ENCODE measurements around the gene EPHB2. TPM values are rescaled to one million over a fixed set of nuclear protein-coding genes. Genes with fewer than 3 reads are reported as not detected.

The EPHB2 gene
- total and polyA plus RNA-seq, 2 of the 8 experiments (the other 6 are each of a cell fraction or from before 2014, with no cell fraction given): 15.8 to 17.2 TPM

GRCh38 chr1:22866868-22867267 lies 156.2 kb downstream of the EPHB2 start:
- Histone ChIP-seq H3K9me3 (ENCODE audit: insufficient read depth in 2 of 2, low read depth in 1 of 2, low read length in 1 of 2) (peaks cover 0 to 3% of the 10 kb centered on the region in 2 experiments; a peak in 1 of 4 replicates), H4K8ac (ENCODE audit: extremely low read depth, insufficient read depth, low read length) (no peak overlapping the region), H3K4me2 (ENCODE audit: insufficient read depth in 1 of 2, low read depth in 2 of 2, low read length in 2 of 2) (no peak overlapping the region), H3K79me2 (ENCODE audit: control insufficient read depth in 1 of 2, insufficient read depth in 2 of 2, low read length in 2 of 2) (no peaks in the 10 kb centered on the region), H3K27ac (ENCODE audit: low read depth, low read length) (no peak overlapping the region), H3K18ac (ENCODE audit: extremely low read depth, low read length) (no peak overlapping the region), H2AFZ (ENCODE audit: low read length) (no peak overlapping the region), H2BK12ac (ENCODE audit: low read depth, low read length) (no peak overlapping the region), H2BK15ac (ENCODE audit: low read length) (no peak overlapping the region), H4K20me1 (replicated peaks in 1 of 2; ENCODE audit: control insufficient read depth in 1 of 2, insufficient read depth in 2 of 2, low read length in 2 of 2) (no peaks in the 10 kb centered on the region), H3K14ac (ENCODE audit: insufficient read length) (no peak overlapping the region), H3K4ac (replicated peaks; ENCODE audit: insufficient read length, low read depth, low read length) (no peak overlapping the region), H3K56ac (replicated peaks; ENCODE audit: insufficient read length, low read depth, low read length) (no peak overlapping the region), H3K4me3 (ENCODE audit: extremely low read depth in 1 of 4, insufficient read depth in 2 of 4, low read depth in 3 of 4, low read length in 4 of 4) (no peak overlapping the region), H3K23ac (ENCODE audit: insufficient read length) (no peak overlapping the region), H2AK5ac (ENCODE audit: low read depth, low read length) (no peak overlapping the region), H3K79me1 (ENCODE audit: low read depth, low read length) (no peaks in the 10 kb centered on the region), H3K9ac (replicated peaks in 1 of 4; ENCODE audit: extremely low read depth in 1 of 4, low read depth in 3 of 4, low read length in 3 of 4) (no peak overlapping the region), H4K5ac (ENCODE audit: insufficient read length, low read depth, low read length) (no peak overlapping the region), H3K23me2 (ENCODE audit: low read depth, low read length) (no peaks in the 10 kb centered on the region), H3K4me1 (replicated peaks in 1 of 4; ENCODE audit: control insufficient read depth in 3 of 4, insufficient read depth in 4 of 4, low read length in 3 of 4) (peaks cover 0 to 6% (median 2%) of the 10 kb centered on the region in 4 experiments; a peak in 5 of 7 replicates), H3K36me3 (ENCODE audit: control insufficient read depth in 2 of 4, insufficient read depth in 4 of 4, low read length in 3 of 4) (no peaks in the 10 kb centered on the region), H2BK20ac (ENCODE audit: low read length) (no peak overlapping the region), H2BK120ac (replicated peaks; ENCODE audit: low read depth, low read length) (no peak overlapping the region), H4K91ac (replicated peaks; ENCODE audit: insufficient read length, low read length) (no peak overlapping the region), H2BK5ac (ENCODE audit: low read depth, low read length) (no peak overlapping the region), H3K27me3 (replicated peaks in 1 of 4; ENCODE audit: control insufficient read depth in 3 of 4, extremely low read depth in 1 of 4, insufficient read depth in 3 of 4, low read length in 3 of 4) (no peaks in the 10 kb centered on the region)
- ChIA-PET POLR2A (ENCODE audit: partially characterized antibody) (no interaction called here), CTCF (ENCODE audit: partially characterized antibody) (interaction anchor here (0.6 to 8.5 kb wide), 4 partner anchors 12 to 61 kb away, joined by 3 to 132 read pairs (median 14); no protein-coding TSS in a partner anchor)
- DNase-seq (ENCODE audit: low read depth in 1 of 2, low spot score in 2 of 2): no peak
- FAIRE-seq: no peak
- 95% methylated on average over 5 of the region's 5 CpGs; no CpG with 5 or more reads in 1 of the 2 experiments for WGBS, 2 experiments (ENCODE audit: extremely low coverage in 1 of 2, insufficient coverage in 1 of 2, insufficient read length in 1 of 2, insufficient replicate concordance in 2 of 2, low coverage in 1 of 2, low lambda C conversion rate in 2 of 2, missing lambda C conversion rate in 1 of 2)
- TF ChIP-seq RAD21 (IDR thresholded peaks at IDR 0.05 in 1 of 2, conservative IDR thresholded peaks at IDR 0.05 in 1 of 2; ENCODE audit: low read depth in 2 of 2, low read length in 2 of 2): no peak
- TF ChIP-seq JUN (IDR thresholded peaks at IDR 0.05; ENCODE audit: low read depth, low read length): no peak
- no peak for TF ChIP-seq CTBP2 (IDR thresholded peaks at IDR 0.05; ENCODE audit: borderline replicate concordance, insufficient read depth, insufficient read length, low read length)
- TF ChIP-seq RXRA (IDR thresholded peaks at IDR 0.05; ENCODE audit: insufficient read depth, low read depth, low read length): no peak
- TF ChIP-seq NANOG (IDR thresholded peaks at IDR 0.05; ENCODE audit: insufficient read depth, low read depth, low read length, poor library complexity, severe bottlenecking): no peak
- TF ChIP-seq KDM4A (IDR thresholded peaks at IDR 0.05; ENCODE audit: low read depth, low read length, severe bottlenecking): no peak
- TF ChIP-seq ASH2L (IDR thresholded peaks at IDR 0.05; ENCODE audit: low read length): no peak
- no peak for TF ChIP-seq RFX5 (IDR thresholded peaks at IDR 0.05; ENCODE audit: borderline replicate concordance, low read depth, low read length)
- TF ChIP-seq CHD2 (IDR thresholded peaks at IDR 0.05; ENCODE audit: low read length): no peak
- TF ChIP-seq RNF2 (IDR thresholded peaks at IDR 0.05; ENCODE audit: borderline replicate concordance, low read depth, low read length, missing control alignments, poor library complexity, severe bottlenecking): no peak
- TF ChIP-seq, protein P1, sequence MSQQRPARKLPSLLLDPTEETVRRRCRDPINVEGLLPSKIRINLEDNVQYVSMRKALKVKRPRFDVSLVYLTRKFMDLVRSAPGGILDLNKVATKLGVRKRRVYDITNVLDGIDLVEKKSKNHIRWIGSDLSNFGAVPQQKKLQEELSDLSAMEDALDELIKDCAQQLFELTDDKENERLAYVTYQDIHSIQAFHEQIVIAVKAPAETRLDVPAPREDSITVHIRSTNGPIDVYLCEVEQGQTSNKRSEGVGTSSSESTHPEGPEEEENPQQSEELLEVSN (IDR thresholded peaks at IDR 0.05): no peak
- no peak for TF ChIP-seq CEBPB (IDR thresholded peaks at IDR 0.05; ENCODE audit: low read depth, low read length)
